Ramos (cell line): ENCODE results near the gene GPC6.
"Not testable (repeated sequence)": the region's sequence is repeated elsewhere in the genome, so short reads cannot be mapped to it uniquely, and the experiment has no call there.

Experiments used
- in situ Hi-C: fragments of 300-500 bp; cut with MboI; formaldehyde crosslinking; loops from one replicate; pipeline ENCODE4 v1.14.3; 2022; ENCODE audit warnings: low sequenced_read_pairs; ENCODE audit not compliant: unreplicated experiment

The GPC6 gene

DNA sequence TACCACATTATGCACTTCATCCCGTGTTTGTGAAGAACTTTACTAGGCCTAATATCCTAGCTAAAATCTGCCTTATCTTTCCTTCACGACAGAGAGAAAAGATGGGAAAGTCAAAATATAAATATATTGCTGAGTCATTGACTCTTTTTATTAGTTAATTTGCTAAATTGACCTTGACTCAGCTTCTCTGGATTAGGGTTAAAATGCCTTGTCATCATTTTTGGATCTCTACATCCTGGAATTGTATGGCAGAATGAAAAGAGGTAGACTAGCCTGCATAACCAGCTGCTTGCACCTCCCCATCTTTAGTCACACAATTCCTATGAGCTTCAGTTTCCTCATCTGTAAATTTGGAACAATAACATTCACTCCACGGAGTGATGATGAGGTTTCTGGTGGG, 972.5 kb downstream of the GPC6 start:
- in situ Hi-C loops = no loop called here

DNA sequence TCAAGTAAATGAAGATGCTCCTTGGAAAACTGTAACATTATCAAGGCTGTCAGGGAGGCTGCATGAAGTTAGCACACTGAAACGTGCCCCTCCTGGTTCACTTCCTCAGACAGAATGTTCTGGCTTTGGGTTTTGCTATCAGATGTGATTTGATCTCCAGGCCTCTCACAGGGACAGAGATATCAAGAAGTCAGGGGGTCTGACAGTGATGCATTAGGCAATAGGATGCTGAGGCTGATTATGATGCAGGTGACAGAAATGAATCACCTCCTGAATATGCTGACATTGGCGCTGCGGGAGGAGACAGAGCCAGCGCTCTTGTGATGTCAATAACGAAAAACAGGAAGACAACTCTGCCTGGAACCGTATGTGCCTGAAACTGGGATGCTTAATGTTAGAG, 974.4 kb downstream of the GPC6 start:
- in situ Hi-C loops = no loop called here

DNA sequence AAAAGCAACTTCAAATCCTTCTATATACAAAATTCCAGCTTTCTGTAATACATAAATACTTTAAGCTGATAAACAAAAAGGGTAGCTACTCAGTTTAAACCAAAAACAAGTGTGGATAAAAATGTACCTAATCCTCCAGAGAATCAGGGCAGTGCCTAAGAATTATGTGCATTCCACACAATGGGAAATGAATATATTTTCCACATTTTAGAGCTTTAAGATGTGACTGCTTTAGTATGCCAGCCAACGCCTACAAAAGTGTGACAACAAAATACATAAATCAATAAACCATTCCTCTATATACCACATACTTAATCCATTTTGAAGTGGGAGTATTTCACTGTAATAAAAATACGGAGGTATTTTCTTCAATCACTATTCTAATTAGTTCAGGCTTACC, 977.6 kb downstream of the GPC6 start:
- in situ Hi-C loops = no loop called here

DNA sequence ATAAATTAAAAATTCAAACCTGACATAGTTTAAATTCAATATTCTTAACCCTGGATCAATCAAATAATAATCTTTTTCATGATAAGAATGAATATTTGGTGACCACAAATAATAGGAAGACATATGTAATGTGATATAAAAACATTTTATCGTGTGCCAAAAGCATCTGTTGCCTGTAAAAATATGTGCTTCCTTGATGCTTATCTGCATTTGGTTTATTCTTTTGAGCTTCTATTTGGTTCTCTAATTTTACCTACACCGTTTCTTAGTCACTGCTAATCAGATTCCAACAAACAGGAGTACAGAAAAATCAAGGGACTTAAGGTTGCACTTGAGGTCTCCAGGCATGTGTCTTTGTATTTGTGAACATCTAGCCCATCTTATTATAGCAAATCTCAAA, 978.3 kb downstream of the GPC6 start:
- in situ Hi-C loops = no loop called here

DNA sequence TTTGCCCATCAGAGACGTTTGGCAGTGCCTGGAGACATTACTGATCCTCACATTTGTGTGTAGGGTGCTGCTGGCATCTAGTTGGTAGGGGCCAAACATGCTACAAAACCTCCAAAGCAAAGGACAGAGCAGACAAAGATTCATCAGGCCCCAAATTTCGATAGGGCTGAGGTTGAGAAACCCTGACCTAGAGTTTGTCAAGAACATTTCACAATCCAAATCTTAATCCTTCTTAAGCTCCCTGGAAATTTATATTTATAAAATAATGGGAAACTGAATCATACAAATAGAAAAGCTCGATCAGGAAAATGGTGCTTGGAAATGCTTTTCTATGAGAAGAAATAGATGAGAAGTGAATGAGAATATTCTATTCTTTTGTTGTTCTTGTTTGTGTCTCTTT, 979.3 kb downstream of the GPC6 start:
- in situ Hi-C loops = no loop called here

DNA sequence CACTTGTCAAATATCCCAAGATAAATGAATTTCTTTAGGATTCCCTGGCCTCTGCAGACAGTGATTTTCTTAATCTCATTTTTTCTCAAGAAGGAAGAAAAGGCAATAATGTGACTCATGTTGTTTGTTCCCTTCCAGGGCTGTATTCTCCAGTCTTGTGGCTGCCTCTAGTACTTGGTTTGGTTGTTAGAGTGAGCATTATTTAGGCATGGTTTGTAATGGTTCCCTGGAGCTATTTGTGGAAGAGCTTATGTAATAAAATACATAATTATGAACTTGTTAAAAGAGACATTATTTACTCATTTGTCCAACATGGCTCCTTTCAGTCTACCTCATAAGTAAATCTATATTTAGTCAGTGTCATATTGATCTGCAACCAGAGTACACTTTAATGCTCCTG, 982.5 kb downstream of the GPC6 start:
- in situ Hi-C loops = no loop called here

DNA sequence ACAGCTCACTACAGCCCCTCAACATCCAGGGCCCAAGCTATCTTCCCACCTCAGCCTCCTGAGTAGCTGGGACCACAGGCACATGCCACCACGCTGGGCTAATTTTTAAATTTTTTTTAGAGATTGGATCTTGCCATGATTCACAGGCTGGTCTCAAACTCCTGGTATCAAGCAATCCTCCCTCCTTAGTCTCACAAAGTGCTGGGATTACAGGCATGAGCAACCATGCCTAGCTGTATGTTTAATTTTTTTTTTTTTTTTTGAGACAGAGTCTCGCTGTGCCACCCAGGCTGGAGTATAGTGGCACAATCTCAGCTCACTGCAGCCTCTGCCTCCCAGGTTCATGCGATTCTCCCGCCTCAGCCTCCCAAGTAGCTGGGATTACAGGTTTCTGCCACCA, 983.3 kb downstream of the GPC6 start:
- in situ Hi-C loops = not testable (repeated sequence)

DNA sequence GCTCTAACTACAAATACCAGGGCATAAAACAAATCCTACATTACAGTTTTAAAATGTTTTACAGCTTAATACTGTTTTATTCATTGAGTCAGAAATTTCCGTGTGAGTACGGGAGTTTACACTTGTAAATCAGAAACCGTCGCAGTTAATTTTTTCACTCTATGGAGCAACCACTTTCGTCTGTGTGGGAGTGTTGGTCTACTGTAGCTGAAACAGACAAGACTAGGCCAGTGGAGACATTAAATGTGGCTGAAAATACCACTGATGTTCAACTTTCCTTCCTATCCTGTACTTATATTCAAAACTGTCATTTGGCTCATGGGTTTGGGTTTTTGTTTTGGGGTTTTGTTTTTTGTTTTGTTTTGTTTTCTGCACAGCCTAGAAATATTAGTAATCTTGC, 984.2 kb downstream of the GPC6 start:
- in situ Hi-C loops = no loop called here

DNA sequence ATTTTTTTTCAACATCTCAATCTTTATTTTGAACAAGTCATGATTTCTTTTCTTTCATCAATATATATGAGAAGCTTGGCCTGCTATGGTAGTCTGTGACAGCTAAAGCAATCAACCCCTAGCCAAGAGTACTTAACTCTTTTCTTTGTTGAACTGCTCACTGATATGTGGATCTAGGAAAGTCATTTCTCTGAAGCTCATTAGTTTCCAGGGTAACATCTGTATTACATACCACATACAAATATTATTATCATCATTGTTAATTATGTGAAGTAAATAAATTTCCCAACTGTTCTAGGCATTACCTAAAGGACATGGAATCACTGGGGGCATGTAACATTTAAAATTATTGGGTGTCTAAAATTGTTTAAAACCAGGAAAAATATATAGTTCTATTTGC, 985.6 kb downstream of the GPC6 start:
- in situ Hi-C loops = no loop called here

DNA sequence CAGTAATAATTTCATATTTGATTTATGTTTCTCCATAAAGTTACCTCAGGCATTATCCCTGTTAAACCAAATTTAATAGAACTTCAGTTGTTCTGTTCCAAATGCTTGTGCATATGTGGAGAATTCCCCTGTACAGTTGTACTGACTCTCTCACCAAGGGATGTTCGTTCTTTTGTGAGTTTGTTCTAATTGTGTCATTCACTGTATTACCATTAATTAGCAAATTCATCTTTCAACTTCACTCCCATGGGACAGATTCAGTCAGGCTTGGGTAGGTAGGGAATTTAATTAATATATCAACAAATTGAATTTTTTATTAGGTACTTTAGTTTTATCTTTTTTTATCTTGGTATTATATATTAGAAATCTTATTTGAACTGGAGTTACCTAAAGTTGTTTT, 987.5 kb downstream of the GPC6 start:
- in situ Hi-C loops = no loop called here

DNA sequence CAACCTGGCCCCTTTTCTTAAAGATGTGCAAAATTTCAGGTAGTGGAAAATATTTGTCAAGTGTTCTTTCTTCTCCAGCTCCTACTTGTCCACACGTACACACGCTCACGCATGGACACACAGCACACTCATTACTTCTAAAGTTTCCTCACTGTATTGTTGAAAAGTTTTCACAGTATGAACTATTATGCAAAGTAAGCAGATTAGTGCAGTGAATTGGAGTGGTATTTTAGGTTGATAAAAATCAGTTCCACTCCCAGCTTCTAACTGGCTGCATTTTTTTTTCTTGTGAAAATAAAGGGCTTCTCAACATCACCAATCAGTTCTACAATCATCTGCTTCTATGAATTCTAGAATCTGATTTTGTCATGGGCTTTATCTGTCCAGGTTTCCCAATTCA, 988.4 kb downstream of the GPC6 start:
- in situ Hi-C loops = no loop called here

DNA sequence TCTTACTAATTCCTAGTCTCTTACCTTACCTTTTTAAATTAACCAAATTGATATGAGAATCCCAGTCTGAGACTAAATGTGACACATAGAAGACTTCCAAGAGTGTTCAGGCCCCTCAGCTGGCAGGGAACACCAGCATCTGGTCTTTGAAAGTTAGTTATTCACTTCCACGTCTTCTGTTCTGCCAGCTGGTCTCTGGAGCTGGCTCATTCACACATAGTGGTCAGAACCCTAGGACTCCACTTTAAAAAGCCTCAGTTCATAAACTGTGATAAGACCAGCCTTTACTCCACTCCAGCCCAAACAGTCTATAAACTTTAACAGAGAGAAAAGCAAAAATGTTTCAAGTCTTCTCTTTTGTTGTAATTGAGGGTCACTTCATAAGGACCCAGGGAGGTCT, 989.9 kb downstream of the GPC6 start:
- in situ Hi-C loops = no loop called here

DNA sequence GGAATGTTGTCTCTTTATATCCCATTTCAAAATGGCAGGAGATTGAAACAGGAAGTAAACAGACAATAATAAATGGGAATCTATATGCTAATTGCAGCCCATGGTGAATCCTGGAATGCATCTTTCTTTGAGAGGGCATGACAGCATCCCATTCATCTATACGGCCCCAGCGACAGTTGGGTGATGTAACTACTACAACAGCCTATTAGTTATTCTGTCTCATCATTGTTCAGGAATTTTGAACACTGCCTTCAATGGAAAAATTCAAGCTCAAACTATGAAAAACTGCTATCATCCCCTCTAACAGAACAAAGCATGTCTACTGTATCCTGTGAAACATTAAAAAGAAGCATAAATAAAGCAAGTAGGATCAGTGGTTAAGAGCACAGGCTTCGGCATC, 990.8 kb downstream of the GPC6 start:
- in situ Hi-C loops = no loop called here

DNA sequence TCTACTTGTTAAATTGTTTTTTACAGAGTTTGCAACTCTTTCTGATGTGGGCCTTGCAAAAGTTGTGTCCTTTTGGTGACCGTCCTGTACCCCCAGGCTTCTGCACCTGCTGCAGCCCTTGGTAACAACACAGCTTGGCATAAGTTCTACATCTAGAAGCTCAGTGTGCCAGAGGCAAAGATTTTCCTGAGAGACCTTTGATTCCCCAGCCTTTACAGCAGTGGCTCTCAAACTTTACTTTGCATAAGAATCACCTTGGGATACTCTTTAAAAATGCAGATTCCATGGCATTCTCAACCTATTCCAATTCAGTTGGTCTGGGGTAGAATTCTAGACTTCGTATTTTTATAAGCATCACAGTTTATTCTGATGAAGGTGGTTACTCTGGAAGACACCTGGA, 991.9 kb downstream of the GPC6 start:
- in situ Hi-C loops = no loop called here

DNA sequence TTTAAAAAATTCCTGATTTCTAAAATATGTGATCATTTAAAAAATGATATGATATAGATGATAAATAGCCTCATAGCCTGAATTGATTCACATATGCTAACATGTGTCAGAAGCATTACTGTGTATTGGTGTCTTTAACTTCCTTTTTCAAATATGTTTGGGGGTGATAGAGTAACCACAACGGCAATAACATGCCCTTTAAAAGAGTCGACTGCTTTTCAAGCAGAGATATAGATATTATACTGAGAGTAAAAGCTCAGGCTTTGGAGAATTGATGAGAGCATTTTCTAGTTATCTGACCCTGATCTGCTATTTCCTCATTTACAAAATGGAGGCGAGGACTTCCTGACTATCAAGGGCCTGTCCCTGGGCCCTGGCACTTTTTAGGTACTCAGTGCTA, 992.3 kb downstream of the GPC6 start:
- in situ Hi-C loops = no loop called here

DNA sequence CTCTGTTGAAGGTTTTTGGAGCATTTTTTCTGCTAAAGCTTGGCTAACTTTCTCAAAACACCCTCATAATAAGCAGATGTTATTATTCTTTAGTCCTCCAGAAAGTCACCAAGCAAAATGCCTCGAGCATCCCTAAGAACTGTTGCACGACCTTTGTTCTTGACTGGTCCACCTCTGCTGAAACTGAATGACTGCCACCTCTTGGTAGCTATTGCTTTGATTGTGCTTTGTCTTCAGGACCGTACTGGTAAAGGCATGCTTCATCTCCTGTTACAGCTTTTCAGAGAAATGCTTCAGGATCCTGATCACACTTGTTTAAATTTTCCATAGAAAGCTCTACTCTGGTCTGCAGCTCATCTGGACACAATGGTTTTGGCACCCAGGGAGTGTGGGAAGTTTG, 998.1 kb downstream of the GPC6 start:
- in situ Hi-C loops = no loop called here

DNA sequence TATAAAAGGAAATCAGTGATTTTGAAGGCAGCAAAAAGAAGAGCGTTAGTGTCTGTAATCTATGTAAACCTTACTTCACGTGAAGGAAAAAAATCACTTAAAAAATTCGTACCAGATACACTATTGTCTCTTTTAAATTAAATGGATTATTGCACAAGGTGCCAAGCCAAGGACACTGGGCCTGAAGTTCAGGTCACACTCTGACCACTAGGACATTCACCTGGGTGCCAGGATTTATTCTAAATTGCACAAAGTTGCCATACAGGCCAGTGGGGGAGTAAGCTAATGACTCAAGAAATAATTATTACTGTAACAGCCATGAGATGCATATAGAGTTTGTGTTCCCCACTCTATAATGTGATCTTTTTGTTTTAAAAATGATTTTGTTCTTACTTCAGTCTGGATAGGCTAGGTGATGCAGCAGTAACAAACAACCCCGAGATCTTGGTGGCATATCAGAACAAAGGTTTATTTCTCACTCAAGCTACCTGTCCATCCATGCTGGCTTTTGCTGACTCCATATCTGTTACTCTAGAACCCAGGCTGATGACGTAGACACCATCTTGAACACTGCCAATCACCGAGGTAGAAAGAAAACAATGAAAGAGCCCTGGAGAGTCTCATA, 1000.8 kb downstream of the GPC6 start:
- in situ Hi-C loops = no loop called here

DNA sequence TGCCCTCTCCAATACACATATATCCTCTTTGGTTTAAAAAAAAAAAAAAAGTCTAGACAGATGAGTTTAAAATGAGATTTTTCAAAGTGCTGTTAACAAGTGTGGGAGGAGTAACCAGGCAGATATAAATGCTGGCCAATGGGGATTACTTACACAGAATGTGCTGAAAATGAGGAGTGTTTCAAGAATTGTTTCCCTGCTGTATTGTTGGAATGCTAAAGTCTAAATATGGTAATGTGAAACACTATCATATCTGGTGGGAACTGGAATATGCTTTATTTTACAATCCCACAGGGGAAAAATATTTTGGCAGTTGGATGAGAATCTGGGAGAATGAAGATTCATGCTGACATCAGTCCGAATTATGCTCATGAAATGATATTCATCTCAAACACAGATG, 1002.2 kb downstream of the GPC6 start:
- in situ Hi-C loops = no loop called here

DNA sequence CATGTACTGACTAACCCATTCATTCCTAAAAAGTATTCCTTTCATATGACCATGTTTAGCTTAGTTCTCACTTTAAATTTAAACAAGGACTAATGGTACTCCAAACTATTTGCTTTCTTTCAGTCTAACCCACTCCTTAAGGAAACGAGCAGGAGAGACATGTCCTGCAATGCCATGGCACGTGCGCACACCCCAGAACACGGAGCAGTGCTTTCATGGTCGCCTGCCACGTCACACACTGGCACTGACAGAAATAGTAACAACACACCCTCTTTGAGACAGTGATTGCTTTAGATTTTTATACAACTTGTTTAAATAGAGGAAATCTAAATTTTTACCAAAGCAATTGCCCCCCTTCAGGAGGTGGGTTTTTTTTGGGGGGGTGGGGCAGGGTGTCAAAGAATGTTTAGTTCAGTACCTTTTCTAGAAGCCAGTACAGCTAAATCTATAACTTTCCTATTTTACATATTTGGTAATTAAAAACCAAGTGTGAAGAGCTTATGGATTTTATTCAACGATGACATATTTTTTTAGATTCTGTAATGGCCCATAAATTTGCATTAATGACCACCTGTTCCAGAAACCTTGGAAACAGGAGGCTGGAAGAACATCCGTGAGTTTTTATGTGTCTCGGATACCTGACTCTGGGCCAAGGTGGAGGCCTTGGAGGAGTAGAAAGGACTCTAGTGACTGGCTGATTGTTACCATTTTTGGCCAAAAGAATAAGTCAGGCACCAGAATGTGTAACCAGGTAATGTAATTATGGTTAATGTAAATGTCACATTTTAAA, 1005.7 kb downstream of the GPC6 start:
- in situ Hi-C loops = no loop called here

DNA sequence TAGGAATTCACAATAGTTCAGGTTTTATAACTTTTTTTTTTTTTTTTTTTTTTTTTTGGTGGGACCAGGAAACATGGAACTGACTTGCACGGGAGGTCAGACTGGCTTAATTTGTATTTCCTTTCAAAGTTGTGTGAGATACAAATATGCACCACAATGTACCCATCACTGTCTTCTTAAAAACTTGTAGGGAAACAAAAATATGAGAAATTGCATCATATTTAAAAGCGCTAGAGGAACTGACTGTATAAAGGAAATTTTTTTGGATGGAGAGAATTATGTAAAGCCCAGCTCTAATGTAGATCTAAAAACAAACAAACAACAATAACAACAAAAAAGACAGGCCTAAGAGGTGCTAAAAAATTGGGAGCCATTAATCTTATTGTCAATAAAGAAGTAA, 1006.3 kb downstream of the GPC6 start:
- in situ Hi-C loops = no loop called here

DNA sequence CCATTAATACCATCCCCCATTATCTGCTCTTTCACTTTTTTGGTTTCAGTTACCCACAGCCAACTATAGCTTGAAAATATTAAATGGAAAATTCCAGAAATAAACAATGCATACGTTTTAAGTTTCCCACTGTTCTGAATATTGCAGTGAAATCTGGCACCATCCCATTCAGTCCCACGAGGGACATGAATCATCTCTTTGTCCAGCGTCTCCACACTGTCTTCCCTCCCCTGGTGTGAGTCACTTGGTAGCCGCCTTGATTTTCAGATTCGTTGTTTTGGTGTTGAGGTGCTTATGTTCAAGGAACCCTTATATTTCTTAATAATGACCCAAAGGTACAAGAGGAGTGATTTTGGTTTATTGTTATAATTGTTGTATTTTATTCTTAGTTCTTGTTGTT, 1006.8 kb downstream of the GPC6 start:
- in situ Hi-C loops = no loop called here

DNA sequence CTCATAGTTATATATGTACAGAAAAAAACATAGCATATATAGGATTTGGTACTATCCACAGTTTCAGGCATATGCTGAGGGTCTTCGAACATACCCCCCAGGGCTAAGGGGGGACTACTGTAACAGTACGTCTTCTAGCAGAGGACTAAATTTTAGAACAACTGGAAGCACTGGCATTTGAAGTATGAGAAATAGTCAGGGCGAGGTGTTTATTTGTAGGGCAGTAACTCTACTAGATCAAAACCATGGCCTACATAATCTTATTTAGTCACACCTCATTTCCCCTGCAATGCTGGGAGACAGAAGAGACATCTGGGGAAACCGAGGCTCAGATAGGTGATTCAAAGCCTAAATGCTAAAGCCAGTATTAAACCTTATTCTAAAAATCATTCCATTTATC, 1007.2 kb downstream of the GPC6 start:
- in situ Hi-C loops = no loop called here
